LNCAP (cell line): ENCODE data around the gene RIOX2.

ENCODE experiments used
- TF ChIP-seq, protein P1 (sequence below): fragments of 450-650 bp; IDR thresholded peaks from 2 replicates; pipeline ENCODE4 v1.5.1; 2017; ENCODE audit warnings: mild to moderate bottlenecking

Gene RIOX2

DNA sequence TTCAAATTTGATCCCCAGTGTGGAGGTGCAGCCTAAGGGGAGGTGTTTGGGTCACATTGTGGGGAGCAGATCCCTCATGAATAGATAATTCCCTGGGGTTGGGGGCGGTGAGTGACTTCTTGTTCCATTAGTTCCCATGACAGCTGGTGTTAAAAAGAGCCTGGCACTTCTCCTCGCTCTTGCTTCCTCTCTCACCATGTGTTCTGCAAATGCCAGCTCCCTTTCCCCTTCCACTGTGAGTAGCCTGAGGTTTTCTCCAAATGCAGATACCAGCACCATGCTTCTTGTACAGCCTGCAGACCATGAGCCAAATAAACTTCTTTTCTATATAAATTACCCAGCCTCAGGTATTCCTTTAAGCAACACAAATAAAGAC is 23.1 kb downstream of the RIOX2 start:
- TF ChIP-seq, protein P1, sequence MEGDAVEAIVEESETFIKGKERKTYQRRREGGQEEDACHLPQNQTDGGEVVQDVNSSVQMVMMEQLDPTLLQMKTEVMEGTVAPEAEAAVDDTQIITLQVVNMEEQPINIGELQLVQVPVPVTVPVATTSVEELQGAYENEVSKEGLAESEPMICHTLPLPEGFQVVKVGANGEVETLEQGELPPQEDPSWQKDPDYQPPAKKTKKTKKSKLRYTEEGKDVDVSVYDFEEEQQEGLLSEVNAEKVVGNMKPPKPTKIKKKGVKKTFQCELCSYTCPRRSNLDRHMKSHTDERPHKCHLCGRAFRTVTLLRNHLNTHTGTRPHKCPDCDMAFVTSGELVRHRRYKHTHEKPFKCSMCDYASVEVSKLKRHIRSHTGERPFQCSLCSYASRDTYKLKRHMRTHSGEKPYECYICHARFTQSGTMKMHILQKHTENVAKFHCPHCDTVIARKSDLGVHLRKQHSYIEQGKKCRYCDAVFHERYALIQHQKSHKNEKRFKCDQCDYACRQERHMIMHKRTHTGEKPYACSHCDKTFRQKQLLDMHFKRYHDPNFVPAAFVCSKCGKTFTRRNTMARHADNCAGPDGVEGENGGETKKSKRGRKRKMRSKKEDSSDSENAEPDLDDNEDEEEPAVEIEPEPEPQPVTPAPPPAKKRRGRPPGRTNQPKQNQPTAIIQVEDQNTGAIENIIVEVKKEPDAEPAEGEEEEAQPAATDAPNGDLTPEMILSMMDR = no peak

DNA sequence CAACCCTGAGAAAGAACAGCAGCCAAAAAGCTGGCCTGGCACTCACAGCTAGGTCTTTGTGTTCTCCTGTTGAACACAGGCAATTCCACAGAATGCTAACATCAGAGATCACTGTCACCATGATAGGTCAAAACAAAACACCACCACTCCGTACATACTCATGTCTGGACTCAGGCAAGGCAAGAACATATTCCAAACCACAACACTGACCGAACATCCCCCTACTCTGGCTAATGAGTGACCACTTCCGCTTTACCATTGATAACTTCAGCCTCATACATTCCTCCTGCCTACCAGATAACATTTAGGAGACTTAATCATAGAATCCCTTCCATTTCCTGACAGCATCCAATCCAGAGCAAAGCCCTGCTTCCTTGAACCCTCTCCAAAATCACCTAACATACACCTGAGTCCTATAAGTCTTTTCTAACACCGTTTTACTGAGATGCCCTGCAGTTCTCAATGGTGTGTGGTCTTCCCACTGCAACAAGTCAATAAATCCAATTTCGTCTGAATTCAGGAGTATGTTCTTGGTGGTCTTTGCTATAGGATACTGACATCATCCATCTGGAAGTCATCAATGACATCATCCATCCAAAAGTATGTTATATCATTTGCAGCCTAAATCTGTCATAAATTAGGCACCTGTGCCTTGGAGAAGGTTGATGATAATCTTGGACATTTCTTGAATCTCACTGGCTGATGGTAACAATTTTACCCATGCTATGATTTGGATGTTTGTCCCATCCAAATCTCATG is 23.7 kb downstream of the RIOX2 start:
- TF ChIP-seq, protein P1 = no peak

DNA sequence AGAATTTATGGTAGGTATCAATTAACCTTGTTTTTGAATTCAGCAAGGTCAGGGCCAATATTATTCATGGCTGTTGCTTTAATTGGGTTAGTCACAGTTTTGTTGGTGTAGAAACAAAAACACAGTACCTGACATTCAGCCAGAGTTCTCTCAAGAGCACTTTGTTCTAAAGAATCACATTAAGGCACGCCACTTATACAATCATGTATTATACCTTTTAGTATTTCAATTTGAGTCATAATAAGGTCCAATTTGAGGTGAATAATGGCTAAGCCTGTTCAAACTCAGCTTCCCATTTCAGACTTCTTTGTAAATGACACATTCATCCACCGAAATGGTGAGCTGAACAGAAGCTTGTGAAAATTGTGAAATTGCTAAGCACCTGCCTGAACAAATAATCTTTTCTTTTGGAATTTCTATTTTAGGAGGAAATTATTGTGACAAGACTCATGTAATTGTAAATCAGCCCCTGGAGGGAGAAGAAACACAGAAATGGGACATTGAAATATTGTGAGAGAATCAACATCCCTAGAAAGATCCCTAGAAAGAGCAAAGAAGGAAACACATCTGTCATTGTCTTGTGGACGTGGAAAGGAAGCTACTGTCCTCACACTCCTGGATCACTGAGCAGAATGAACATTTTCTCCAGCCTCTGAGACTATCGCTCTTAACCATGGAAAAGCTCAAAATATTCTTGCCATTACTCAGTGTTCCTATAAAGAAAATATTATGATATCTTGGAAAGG is 29.3 kb downstream of the RIOX2 start:
- TF ChIP-seq, protein P1 = no peak

DNA sequence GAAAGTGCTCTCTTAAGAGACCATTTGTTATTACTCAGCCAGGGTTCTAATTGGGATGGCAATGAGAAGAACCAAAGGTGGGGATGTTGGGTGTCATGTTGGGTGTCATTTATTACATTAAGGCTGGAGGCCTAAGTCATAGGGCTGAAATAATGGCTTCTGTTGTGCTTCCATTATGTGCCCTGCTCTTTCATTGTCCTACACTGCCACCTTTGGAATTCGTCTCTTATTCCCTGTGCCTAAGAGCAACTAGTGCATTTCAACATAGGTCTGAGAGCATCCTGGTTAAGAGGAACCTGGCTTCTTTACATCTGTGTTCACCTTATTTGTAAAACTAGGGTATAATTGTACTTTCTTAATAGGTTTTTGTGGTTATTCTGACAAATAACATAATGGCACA is 32.2 kb downstream of the RIOX2 start:
- TF ChIP-seq, protein P1 = no peak

DNA sequence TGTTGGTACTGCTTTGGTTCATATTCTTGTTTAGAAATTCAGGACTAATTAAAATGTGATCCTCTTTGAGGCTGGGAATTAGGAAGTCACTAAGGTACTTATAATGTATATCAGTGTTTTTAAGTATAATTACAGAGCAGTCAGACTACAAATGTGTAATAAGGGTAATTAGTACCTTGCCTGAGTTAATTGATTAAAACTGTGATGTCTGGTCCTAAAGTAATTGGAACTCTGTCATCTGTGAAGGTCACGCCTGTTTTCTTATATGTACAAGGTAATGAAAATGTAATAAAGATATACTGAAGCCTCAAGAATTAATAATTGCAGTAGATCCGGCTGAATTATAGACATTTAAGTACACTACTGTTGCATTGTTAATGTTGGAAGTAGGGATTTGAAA is 32.8 kb downstream of the RIOX2 start:
- TF ChIP-seq, protein P1 = no peak

DNA sequence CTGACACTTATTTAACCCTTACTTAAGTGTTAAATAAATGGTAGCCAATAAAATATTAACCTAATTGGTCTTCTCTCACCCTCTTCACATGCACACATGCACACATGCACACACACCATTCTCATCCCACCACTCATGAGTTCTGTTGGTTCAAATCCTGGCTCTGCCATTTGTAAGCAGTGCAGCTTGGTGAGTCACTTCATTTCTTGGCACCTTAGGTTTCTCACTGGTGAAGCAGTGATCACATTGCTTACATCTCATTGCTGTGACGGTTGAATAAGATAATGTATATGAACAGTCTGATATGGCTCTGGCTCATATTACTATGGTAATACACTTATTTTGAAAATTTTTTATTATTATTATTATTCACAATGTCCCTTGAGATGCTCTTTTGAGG is 33.8 kb downstream of the RIOX2 start:
- TF ChIP-seq, protein P1 = no peak

DNA sequence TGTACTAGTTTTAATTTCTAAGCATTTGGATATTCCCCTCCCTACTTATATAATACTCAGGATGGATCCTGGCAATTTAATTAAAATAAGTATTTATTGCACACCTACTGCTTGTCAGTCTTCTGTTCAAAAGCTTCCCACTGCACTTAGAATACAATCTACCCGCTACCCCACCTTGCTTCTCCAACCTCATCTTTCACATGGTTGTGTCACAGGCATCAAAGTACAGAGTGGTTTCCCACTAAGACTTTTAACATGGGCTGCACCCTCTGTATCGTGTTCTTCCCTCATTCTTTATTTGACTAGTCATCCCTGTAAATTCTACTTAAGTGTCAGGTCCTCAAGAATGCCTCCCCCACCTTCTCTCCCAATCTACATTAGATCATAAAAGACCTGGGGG is 35.0 kb downstream of the RIOX2 start:
- TF ChIP-seq, protein P1 = no peak
